GM21786 (cell line): Measurements from ENCODE around the gene HLF.

Experiments
- ATAC-seq: cut with Tn5 transposase; IDR thresholded peaks from one replicate; pipeline ENCODE4 v1.9.1; 2021; ENCODE audit not compliant: unreplicated experiment

Gene HLF

GRCh38 chr17:55264645-55265298 is at the start of gene HLF:
HLF (plus strand) TSS chr17:55264960; CDS start chr17:55265485, 525 bp downstream.
- ATAC-seq: peak; percentile 79

- no peak for ATAC-seq
These were observed 49.0 kb upstream of the HLF start for GRCh38 chr17:55215711-55216110.

- ATAC-seq: no peak
These were observed 47.9 kb upstream of the HLF start for GRCh38 chr17:55216888-55217287.

DNA sequence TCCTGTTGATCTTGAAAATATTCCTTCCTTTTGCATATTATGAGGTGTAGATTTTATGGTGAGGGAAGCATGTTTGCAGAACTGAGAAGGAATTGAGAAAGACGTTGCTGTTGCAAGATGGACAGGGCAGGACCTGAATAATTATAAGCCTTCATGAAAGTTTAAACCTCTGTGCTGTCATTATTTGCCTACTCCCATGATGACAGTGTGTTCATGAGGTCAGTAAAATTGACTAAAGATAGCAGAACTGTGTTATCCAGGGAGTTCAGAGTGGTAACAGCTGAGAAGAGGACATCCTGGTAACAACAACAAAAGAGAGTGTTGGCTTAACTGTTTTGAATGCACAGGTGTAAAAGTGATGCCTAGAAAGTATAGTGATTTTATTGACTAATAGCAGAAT is 45.3 kb upstream of the HLF start:
- no peak for ATAC-seq

DNA sequence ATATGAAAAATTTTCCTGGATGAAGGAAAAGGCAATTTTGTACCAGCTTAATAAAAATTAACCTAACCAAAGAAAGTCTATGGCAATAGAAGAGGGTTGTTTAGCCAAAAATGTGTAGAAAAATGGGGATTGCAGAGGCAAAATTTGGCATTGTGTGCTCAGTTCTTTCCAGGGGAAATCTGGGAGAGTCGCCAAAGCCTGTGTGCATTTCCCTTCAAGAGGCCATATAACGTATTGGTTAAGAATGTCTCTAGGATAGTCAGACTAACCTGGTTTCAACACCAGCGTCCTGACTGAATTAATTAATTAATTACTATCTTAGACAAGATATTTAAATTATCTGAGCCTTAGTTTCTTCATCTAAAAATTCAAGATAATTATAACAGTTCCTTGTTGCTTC is 44.8 kb upstream of the HLF start:
- ATAC-seq: no peak

GRCh38 chr17:55223524-55223923 is 41.2 kb upstream of the HLF start:
- no peak for ATAC-seq

DNA sequence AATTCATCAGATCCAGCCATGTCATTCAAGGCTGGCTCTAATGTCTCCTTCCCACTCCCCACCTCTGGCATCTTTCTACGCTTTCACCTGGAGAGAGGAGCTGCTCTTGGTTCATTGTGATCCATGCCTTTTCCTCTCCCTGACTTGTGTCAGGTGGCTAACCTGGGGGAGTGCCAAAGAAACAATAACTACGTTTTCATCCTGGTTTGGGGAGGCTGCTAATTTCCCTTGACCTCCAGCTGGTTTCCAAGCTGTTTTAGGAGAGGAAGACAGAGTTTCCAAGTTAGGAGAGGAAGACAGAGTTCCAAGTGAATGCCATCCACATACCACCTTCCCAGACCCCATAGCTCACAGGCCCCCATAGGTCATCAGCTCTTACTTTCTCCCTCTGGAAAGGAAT is 40.0 kb upstream of the HLF start:
- ATAC-seq: no peak

GRCh38 chr17:55225237-55225636 is 39.5 kb upstream of the HLF start:
- no peak for ATAC-seq

GRCh38 chr17:55228683-55229192 is 36.0 kb upstream of the HLF start:
- no peak for ATAC-seq

GRCh38 chr17:55229276-55229675 is 35.5 kb upstream of the HLF start:
- ATAC-seq: no peak

DNA sequence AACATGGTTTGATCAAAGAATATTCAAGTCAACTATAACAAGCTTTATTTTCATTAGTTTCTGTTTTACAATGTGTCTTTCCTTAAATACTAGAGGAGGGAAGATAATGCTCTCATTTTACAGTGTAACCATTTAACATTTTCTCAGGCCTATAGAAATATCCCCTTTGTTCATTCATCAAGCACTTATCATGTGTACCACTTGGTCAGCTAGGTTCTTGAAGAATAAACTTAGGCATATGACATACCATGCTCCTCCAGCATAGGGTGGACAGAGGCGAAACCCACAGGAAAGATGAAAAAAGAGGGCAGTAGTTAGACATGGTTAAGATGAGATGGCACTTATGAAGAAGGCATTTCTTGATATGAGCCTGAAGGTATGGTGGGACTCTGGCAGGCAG is 34.0 kb upstream of the HLF start:
- ATAC-seq: no peak

- ATAC-seq: no peak
These were observed 30.9 kb upstream of the HLF start for GRCh38 chr17:55233840-55234239.

DNA sequence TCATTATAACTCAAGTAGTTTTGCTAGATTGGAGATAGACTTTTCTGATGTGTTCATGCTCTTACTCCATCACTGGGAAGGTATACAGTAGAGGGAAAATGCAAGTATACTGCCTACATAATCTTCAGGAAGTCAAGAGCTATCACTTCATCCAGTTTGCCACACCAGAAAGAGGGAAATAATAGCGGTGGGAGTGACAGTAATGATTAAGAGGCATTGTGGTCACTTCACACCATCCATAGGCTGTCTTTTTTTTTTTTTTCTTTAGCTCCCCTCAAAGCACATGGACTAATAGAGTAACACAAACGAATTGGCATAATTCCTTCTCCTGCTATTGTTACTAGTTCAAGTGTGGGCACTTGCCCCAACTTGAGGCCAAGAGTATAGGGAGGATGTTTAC is 28.4 kb upstream of the HLF start:
- ATAC-seq: no peak

GRCh38 chr17:55237268-55237667 is 27.5 kb upstream of the HLF start:
- no peak for ATAC-seq

DNA sequence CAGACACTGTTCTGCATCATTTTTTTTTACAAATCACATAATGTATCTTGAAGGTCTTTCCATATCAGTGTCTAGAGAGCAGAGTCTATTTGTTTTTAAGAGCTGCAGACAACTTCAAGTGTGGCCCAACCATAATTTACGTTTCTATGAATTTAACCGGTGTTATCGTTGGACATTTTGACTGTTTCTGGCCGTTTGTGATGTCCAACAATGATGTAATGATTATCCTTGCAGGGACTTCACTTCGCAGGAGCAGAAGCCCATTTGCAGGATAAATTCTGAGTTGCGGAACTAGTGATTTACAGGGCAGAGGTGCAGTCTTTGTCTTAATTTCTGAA is 26.9 kb upstream of the HLF start:
- ATAC-seq: no peak

- peak; percentile 84 for ATAC-seq
These were observed 26.4 kb upstream of the HLF start for GRCh38 chr17:55238179-55238930.

DNA sequence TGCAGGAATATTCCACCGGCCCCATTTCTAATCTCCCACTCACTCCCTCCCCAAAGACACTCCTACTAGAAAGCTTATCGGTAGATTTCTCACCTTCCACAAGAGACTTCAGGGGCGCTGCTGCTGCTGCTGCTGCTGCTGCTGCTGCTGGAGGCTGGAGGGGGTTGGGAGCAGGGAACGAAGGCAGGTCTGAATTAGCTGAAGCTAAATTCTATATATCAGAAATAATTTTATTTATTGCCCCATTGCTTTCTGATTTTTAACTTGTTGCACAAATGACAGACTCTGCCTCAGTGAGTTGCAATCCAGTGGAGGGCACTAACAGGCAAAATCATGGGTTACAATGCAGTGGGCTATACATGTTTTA is 25.8 kb upstream of the HLF start:
- peak; percentile 13 for ATAC-seq

DNA sequence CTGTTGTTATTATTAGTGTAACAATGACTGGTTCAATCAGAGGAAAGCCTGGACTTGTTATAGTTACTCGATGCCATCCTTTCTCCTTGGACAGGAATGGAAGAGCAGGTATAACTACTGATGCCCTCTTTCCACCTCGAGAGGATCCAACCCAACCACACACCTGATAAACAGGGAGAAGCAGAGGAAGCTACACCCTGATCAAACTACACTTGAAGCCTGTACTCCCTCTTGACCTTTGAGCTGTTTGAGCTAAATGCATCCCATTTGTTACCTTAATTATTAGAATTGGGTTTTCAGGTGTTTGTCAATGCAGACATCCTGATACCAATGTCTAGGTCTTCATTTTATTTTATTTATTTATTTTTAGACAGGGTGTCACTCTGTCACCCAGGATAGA is 23.7 kb upstream of the HLF start:
- ATAC-seq: no peak

- ATAC-seq: no peak
These were observed 22.3 kb upstream of the HLF start for GRCh38 chr17:55242476-55242875.

- ATAC-seq: no peak
These were observed 18.8 kb upstream of the HLF start for GRCh38 chr17:55245986-55246385.

DNA sequence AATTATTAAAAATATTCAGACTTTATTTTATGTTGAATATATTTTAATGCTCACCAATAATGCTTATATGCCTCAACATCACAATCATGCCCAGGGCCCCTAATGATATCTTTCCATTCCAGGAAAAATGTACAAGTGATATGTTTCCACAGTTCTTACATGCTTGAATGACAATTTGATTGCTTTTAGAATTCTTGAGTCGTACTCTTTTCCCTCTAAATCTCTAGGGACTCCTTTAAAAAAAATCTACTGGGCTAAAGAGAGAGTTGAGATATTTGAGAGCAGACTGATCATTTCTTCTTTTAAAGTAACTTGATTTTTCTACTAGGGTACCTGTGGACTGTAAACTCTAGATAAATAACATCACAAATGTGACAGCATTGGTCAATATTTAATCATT is 18.2 kb upstream of the HLF start:
- no peak for ATAC-seq

- no peak for ATAC-seq
These were observed 16.7 kb upstream of the HLF start for GRCh38 chr17:55248077-55248476.

DNA sequence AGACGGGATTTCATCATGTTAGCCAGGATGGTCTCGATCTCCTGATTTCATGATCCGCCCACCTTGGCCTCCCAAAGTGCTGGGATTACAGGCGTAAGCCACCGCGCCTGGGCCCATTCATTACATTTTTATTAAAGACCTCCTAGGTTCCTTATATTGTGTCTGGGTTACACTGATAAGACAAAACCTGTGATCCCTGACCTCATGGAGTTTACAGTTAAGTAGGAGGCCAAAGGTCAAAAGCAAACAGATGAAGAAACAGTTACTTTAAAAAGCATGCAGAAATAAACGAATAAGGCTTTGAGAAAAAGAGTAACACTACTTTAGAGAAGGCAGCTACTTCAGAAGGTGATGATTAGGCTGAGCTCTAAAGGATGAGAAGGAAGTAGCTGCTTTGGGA is 14.9 kb upstream of the HLF start:
- no peak for ATAC-seq
